Muscle of arm (tissue), 12 donors: ENCODE data around the gene PLD3. TPM values are rescaled to one million over a fixed set of nuclear protein-coding genes. Genes with fewer than 3 reads are reported as not detected.
A peak's percentile ranks its signal among the peaks of the same experiment; 100 is the strongest.
"Not testable (repeated sequence)": the region's sequence is repeated elsewhere in the genome, so short reads cannot be mapped to it uniquely, and the experiment has no call there.

Experiments
- DNase-seq: peaks from one replicate; pipeline ENCODE4 v3.0.0-alpha.2; 2013
- polyA plus RNA-seq, 12 donors: library from polyadenylated mRNA; unstranded; fragments of 120-200 nt; gene quantifications; one replicate each; pipeline ENCODE4 v1.2.1, GENCODE V29; 2013; ENCODE audit not compliant: insufficient read length in 12 of 12

PLD3 gene
- polyA plus RNA-seq, 12 donors: 165 to 236 (median 213) TPM; not detected in 1

DNA sequence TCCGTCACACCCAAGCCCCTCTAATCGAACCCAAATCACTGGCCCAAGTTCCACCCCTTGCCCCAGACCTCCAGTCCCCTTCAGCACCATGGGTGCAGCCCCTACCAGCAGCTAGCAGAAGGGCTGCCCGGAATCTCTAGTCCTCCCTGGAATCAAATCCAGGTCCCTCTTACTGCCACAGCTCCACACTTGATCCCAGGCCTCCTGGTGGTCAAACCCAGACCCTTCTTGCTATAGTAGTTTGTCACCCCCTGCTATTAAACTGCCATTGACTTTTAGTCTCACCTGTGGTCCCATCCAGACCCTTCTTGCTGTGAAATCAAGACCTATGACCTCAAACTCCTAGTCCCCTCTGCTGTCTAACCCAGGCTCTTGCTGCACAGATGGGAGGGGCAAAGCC is 32.8 kb downstream of the PLD3 start:
- DNase-seq: no peak

GRCh38 chr19:40383668-40384248 is 35.3 kb downstream of the PLD3 start:
- no peak for DNase-seq

GRCh38 chr19:40387155-40387554 is 38.7 kb downstream of the PLD3 start:
- no peak for DNase-seq

GRCh38 chr19:40388481-40388880 is 40.0 kb downstream of the PLD3 start:
- no peak for DNase-seq

- DNase-seq: no peak
These were observed 41.0 kb downstream of the PLD3 start for GRCh38 chr19:40389404-40390083.

- no peak for DNase-seq
These were observed 41.7 kb downstream of the PLD3 start, which contains the start of gene HIPK4 for GRCh38 chr19:40390084-40390742. HIPK4 (minus strand) TSS chr19:40390181; CDS start chr19:40389902, 279 bp downstream.

DNA sequence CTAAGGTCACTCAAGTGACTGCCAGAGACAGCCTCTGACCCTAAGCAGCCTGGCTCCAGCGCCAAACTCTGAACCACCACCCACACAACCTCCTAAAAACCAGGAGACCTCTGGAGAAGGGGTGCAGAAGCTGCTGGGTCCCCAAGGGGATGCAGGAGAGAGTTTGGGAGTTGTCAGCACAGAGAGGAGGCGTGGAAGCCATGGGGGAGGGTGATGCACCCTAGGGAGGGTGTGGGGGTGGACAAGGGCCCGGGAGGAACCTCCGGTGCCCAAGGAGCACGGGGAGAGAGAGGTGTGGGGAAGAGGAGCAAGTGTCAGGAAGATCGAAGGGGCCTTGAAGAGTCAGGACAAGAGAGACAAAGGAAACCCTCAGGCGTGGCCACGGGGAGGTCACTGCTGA is 43.6 kb downstream of the PLD3 start:
- DNase-seq: no peak

DNA sequence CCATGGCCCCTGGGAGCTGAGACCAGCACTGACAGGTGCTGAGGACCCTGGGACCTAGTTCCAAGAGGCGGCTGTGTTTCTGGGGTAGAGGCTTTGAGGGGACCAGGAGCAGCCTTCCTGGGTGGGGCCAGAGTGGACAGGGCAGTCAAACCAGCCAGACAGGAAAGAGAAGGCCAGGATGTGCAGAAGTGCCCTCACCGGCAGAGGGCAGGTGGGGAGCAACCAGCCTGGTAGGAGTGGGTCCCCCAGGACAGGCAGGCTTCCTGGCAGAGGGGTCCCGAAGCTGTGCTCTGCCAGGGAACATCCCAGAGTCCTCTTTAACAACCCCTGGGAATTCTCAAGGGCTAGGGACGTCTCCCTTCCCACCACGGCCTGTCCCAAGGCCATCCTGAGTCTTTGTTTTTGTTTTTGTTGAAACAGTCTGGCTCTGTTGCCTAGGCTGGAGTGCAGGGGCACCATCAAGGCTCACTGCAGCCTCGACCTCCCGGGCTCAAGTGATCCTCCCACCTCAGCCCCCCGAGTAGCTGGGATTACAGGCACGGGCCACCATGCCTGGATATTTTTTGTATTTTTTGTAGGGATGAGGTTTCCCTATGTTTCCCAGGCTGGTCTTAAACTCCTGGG is 44.5 kb downstream of the PLD3 start:
- DNase-seq: no peak

- no peak for DNase-seq
These were observed 45.7 kb downstream of the PLD3 start for GRCh38 chr19:40393894-40394815.

DNA sequence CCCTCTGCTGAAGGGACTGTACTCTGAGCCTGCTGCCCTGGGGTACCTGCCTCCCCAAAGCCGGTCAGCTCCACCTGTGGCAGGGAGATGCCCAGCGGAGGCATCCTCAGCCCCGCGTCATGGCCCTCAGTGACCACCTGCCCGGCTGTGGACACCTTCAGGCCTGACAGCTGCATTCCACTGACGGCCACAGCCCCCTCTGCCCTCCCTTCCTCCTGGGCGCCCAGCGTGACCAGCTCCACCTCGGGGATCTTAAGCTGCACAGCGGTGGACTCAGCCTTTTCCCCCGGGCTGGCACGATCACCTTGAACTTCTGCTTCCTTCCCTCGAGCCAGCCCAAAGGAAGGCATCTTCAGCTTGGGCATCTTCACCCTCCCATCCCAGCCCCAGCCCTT is 46.3 kb downstream of the PLD3 start:
- DNase-seq: no peak

DNA sequence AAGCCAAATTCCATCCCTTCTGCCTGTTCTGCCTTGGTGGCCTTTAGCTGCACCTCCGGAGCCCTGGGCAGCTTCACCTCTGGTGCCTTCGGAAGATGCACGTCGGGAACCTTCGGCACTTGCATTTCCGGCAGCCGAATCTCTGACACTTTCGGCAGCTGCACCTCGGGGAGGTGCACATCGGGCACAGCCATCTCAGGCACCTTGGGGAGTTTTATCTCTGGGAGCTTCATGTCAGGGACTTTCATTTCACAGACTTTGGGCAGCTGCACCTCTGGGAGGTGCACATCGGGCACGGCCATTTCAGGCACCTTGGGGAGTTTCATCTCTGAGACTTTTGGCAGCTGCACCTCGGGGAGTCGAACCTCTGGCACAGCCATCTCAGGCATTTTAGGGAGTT is 47.5 kb downstream of the PLD3 start:
- DNase-seq: no peak

DNA sequence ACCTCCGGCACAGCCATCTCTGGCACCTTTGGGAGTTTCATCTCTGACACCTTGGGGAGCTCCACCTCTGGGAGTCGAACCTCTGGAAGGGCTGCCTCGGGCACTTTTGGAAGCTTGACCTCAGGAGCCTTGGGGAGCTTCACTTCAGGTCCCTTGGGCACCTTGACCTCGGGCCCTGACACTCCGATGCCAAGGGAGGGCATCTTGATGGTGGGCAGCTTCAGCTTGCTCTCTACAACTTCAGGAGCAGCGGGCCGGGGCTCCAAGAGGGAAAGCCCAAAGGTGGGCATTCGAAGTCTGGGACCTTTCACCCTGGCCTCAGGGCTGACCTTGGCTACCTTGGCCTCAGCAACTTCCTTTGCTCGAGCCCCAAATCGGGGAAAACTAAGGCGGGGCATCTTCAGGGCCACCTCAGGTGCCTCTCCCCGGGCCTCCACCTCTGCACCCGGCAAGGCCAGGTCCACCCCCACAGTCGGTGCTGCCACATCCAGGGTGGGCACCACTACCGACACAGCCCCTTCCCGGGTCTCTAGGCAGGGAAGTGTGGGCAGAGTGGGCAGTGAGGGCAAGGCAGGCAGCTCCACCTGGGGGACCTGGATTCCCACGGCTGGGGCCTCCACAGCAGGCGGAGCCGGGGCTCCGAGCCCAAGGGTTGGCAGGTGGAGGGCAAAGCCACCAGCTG is 48.5 kb downstream of the PLD3 start:
- no peak for DNase-seq

DNA sequence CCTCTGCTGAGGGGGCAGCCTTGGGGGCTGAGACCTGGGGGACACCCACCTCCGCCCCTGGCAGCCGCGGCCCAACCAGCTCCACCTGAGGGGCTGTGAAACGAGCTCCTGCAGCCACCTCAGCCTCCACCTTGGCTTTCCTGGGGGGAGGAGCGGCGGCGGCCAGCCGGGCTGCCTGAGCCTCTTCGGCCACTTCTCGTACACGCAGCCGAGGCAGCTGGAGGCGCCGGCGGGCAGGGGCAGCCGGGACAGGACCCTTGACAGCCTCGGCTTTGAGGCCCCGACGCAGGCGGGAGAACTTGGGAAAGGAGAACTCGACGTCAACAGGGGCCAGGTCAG is 49.0 kb downstream of the PLD3 start:
- no peak for DNase-seq

- no peak for DNase-seq
These were observed 50.1 kb downstream of the PLD3 start for GRCh38 chr19:40398417-40399131.

- DNase-seq: no peak
These were observed 52.1 kb downstream of the PLD3 start for GRCh38 chr19:40400559-40400958.

DNA sequence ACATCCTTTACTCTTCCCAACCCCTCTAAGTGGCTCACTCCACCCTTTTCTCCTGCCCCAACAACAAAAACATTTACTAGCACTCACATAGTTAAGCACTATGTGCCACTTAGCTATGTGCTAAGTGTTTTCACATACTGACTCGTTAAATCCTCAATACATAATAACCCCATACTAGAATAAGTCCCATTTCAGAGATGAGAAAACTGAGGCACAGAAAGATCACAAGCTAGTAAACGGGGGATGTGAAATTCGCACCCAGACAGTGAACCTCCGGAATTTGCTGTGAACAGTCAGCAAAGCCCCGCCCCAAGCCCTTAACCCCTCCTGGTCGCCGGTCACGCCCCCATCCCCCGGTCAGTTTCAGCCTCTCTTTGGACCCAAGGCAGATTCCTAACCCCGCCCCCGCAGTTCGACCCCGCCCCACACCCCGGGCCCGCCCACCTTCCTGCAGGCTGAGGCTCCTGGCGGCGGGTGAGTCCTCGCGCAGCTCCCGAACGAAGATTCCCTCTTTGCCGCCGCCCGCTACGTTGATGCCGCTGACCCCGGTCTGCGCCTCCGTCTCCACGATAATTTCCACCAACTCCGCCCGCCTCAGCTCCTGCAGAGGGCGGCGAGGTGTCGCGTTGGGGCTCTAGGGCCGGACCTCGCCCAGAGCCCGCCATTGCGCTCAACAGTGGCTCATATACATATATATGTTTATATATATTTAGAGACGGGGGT is 54.9 kb downstream of the PLD3 start:
- peak; percentile 86 for DNase-seq

DNA sequence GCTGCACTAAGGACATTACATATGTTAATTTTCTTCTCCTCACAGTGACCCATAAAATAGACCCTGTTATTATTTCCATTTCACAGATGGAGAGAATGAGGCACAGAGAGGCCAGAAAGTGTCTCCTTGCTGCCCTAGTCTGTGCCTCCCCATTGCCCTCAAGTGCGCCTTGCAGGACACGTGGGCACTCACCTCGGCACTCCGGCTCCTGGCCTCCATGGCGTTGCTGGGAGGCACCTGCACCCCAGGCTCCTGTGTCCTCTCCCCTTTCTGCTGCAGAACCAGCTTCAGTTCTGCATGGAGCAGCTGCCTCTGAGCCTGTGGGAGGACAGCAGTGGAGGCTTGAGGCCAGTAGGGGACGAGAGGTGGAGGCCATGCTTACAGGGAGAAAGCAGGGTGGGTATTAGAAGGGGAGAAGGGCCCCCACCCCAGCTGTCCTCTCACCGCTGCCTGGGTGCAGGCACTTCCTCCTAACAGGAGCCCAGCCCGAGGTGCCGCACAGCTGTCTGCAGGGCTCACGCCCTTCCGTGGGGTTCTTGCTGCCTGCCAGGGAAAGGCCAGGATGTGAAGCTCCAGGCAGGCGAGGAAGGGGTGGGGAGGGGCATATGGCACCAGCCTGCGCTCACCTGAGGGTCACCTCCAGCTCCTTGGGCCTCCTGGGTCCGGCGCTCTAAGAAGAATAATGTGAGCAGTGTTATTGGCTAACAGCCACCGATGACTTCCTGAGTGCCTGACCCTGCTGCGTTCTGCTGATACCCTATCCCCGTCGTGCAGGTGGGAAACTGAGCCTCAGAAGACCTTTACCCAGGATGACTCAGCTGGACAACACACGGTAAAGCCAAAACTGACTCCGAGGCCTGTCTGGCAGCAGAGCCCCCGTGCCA is 59.5 kb downstream of the PLD3 start:
- DNase-seq: no peak

- not testable (repeated sequence) for DNase-seq
These were observed 60.1 kb downstream of the PLD3 start for GRCh38 chr19:40408598-40408925.

DNA sequence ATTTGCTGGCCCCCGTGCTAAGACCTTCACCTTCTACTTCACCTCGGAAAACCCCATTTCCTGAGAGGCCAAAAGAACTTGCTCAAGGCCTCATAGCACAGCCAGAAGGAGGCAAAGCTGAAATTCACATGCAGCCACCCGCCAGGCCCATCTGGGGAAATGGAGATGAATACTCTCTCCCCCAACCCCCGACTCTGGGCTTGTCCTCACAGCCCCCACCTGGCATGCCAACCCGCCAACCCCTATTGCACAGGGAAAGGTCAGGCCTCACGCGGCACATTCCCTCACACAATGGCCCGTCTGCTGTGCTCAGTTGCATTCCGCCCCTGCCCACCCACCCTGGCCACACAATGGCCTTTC is 61.5 kb downstream of the PLD3 start:
- no peak for DNase-seq
